GM21423 (cell line): ENCODE measurements around the gene CHMP1A.

Experiments
- ATAC-seq: cut with Tn5 transposase; IDR thresholded peaks from one replicate; pipeline ENCODE4 v1.9.1; 2021; ENCODE audit warnings: mild to moderate bottlenecking, moderate library complexity; ENCODE audit not compliant: unreplicated experiment

CHMP1A gene

GRCh38 chr16:89629827-89630610, 27.5 kb downstream of the CHMP1A start:
- ATAC-seq: no peak

- no peak for ATAC-seq
These were observed 32.4 kb downstream of the CHMP1A start for GRCh38 chr16:89624777-89625761.

- ATAC-seq: no peak
These were observed 33.8 kb downstream of the CHMP1A start for GRCh38 chr16:89623511-89624261.

- ATAC-seq: no peak
These were observed 35.7 kb downstream of the CHMP1A start for GRCh38 chr16:89621698-89622409.

GRCh38 chr16:89621136-89621697, 36.3 kb downstream of the CHMP1A start:
- no peak for ATAC-seq

- ATAC-seq: no peak
These were observed 37.1 kb downstream of the CHMP1A start for GRCh38 chr16:89620406-89620841.

- ATAC-seq: no peak
These were observed 37.7 kb downstream of the CHMP1A start for GRCh38 chr16:89619840-89620239.

- no peak for ATAC-seq
These were observed 39.2 kb downstream of the CHMP1A start for GRCh38 chr16:89618109-89618998.

GRCh38 chr16:89617036-89617435, 40.5 kb downstream of the CHMP1A start:
- no peak for ATAC-seq

- no peak for ATAC-seq
These were observed 40.9 kb downstream of the CHMP1A start for GRCh38 chr16:89616623-89617022.

GRCh38 chr16:89615596-89616090, 41.9 kb downstream of the CHMP1A start:
- no peak for ATAC-seq

- no peak for ATAC-seq
These were observed 42.3 kb downstream of the CHMP1A start for GRCh38 chr16:89615176-89615575.

GRCh38 chr16:89613954-89614459, 43.5 kb downstream of the CHMP1A start:
- no peak for ATAC-seq

- ATAC-seq: no peak
These were observed 44.1 kb downstream of the CHMP1A start, which contains the start of gene DPEP1 for GRCh38 chr16:89613231-89613953. Gene DPEP1 (plus strand): TSS chr16:89613642. CDS start chr16:89630411, 16,769 bp downstream.

- no peak for ATAC-seq
These were observed 44.9 kb downstream of the CHMP1A start for GRCh38 chr16:89612415-89613166.

GRCh38 chr16:89610108-89610453, 47.4 kb downstream of the CHMP1A start:
- no peak for ATAC-seq
